GM12873 (cell line): ENCODE results near the gene CCN5.

Experiments
- TF ChIP-seq, protein P1 (sequence below): IDR thresholded peaks from 2 replicates; pipeline ENCODE4 v1.5.1; 2012; ENCODE audit warnings: low read depth, mild to moderate bottlenecking, moderate library complexity, low read length, control low read depth; ENCODE audit not compliant: insufficient read depth; ENCODE audit errors: missing control alignments

CCN5 gene

DNA sequence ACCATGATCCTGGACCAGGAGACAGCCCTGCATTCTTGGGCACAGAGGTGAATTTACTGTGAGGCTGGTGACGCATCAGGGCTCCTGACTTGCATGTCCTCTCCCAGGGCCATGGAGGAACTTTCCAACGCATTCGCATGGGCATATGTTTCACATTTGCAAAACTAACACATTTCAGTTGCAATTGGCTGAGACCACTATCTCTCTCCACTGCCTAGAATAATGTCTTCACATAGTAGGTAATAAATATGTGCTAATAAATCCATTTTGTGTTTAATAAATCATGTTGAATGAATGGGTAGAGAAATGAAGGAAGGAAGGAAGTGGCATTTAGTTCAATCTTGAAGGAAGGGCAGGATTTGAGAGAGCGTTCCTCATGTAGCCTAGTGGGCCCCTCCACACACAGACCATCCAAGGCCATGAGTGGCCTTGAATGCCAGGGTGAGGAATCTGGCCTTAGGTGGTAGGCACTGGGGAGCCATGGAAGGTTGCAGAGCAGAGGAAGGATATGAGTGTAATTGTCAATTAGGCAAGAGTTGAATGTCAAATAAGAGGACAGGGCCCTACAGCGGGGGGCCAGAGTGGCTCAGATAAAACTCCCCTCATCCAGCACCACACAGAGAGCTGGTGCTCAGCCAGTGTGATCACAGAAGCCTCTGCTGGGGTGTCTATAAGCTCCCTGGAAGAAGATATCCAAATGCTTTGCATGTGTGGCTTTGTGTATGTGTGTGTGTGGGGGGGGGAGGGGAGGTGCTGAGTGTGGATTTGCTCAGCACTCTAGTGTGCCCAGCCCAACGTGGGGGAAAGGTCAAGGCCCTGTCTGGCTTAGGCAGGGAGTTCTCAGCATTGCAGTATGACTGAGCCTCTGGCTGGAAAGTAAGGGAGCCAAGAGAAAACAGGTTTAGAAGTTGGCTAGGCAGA is 30.9 kb upstream of the CCN5 start:
- TF ChIP-seq, protein P1, sequence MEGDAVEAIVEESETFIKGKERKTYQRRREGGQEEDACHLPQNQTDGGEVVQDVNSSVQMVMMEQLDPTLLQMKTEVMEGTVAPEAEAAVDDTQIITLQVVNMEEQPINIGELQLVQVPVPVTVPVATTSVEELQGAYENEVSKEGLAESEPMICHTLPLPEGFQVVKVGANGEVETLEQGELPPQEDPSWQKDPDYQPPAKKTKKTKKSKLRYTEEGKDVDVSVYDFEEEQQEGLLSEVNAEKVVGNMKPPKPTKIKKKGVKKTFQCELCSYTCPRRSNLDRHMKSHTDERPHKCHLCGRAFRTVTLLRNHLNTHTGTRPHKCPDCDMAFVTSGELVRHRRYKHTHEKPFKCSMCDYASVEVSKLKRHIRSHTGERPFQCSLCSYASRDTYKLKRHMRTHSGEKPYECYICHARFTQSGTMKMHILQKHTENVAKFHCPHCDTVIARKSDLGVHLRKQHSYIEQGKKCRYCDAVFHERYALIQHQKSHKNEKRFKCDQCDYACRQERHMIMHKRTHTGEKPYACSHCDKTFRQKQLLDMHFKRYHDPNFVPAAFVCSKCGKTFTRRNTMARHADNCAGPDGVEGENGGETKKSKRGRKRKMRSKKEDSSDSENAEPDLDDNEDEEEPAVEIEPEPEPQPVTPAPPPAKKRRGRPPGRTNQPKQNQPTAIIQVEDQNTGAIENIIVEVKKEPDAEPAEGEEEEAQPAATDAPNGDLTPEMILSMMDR, result no peak

- TF ChIP-seq, protein P1, result no peak
Measured at GRCh38 chr20:44686934-44687333, 28.2 kb upstream of the CCN5 start.

GRCh38 chr20:44688053-44688625 is 27.0 kb upstream of the CCN5 start:
- TF ChIP-seq, protein P1, result no peak

DNA sequence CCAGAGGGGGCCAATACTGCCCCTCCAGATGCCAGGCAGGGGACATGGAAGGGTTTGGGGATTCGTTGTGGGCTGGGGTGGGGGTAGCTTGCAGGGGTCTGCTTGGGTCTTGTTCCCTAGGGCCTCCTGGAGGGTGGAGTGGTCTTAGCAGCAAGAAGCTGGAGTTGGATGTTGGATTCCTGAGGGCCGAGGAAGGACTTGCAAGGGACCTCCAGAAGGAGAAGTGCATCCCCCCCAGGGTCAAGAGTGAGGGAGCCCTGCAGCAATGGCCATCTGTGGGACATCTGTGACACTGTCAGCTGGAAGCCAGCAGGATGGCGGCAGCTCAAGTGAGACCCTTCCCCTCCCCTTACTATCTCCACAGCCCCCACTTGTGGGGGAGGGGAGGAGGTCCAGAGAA is 25.4 kb upstream of the CCN5 start:
- TF ChIP-seq, protein P1, result no peak

- TF ChIP-seq, protein P1, result no peak
Measured at GRCh38 chr20:44690781-44691423, 24.3 kb upstream of the CCN5 start.

DNA sequence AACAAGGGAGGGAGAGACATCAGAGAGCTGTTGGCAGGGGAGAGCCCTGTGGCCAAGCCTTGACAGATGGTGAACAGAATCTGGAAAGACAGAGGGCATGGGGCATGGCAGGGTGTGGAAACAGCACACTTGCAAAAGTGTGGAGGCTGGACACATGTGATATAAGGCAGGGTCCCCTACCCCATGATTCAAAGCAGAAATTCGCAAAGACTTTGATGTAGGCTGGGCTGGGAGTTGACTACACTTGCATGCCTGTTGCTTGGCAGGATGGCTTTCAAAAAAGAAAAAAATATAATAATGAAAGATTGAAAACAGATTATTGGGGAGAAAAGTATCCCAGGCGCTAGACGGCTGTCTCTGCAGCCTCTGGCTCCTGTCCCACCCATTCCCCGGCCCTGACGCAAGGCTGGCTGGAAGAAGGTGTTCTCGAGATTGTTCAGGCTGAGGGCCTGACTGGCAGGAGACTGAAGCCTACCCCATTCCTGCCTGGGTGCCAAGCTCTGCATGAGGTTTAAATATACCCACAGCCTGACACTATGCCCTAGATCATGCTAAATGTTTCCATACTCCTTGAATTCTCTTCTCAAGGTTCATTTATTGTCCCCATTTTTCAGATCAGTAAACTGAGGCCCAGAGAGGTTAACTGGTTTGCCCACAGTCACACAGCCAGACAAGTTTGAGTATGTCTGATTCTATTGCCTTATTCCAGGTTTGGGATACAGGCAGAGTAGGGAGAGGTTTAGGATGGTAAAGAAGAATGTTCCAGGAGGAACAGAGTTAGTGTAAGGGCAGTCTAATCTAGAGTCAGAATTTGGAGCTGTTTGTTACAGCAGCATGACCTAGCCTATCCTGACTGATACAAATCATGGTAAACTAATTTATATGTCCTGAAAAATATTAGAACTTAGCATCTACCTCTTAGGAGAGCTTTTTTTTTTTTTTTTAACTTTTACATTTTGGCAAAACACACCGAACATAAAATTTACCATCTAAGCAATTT is 23.4 kb upstream of the CCN5 start:
- TF ChIP-seq, protein P1, result no peak
